H1 (cell line): ENCODE measurements around the gene LRRC56. TPM values are rescaled to one million over a fixed set of nuclear protein-coding genes. Genes with fewer than 3 reads are reported as not detected.

Experiments used
- KDM4A ChIP-seq: IDR thresholded peaks from one replicate; pipeline ENCODE4 v1.7.1; 2012; ENCODE audit warnings: low read depth, mild to moderate bottlenecking, moderate library complexity, low read length, inconsistent platforms; ENCODE audit not compliant: severe bottlenecking
- PHF8 ChIP-seq: fragments of 200-600 bp; sonication (generic); conservative IDR thresholded peaks from 2 replicates; pipeline ENCODE4 v1.7.1; 2012; ENCODE audit warnings: low read depth, mild to moderate bottlenecking, inconsistent platforms, low read length, moderate library complexity
- SIX5 ChIP-seq: IDR thresholded peaks from 2 replicates; pipeline ENCODE4 v1.6.1; 2011; ENCODE audit warnings: mild to moderate bottlenecking, low read depth, low read length
- SP1 ChIP-seq: IDR thresholded peaks from 2 replicates; pipeline ENCODE4 v1.6.1; 2011; ENCODE audit warnings: low read depth, low read length
- SP2 ChIP-seq: IDR thresholded peaks from 2 replicates; pipeline ENCODE4 v1.6.1; 2012; ENCODE audit warnings: mild to moderate bottlenecking, low read length, inconsistent platforms
- SP4 ChIP-seq: IDR thresholded peaks from 2 replicates; pipeline ENCODE4 v1.6.1; 2012; ENCODE audit warnings: low read length, inconsistent platforms
- TAF1 ChIP-seq: IDR thresholded peaks from 2 replicates; pipeline ENCODE4 v1.6.1; 2011; ENCODE audit warnings: mild to moderate bottlenecking, low read depth, low read length
- polyA plus RNA-seq, 7 experiments: library from polyadenylated mRNA; depleted of rRNA in 3 of 7; stranded (reverse) in 5 of 7; unstranded in 2 of 7; fragments of >200 nt in 5 of 7; fragments of 200-250 nt in 2 of 7; gene quantifications; 1 replicate in 5 of 7; 2 replicates in 1 of 7; 4 replicates in 1 of 7; pipeline versions ENCODE4 v1.2.1 to v1.2.3, GENCODE V29; 2011 to 2013; ENCODE audit warnings: missing spikeins in 2 of 7, mixed read lengths in 2 of 7
- total RNA-seq: library from RNA; stranded (reverse); fragmentation: NEBNext Ultra II Directional; extraction: Animal tissue kit (Norgen Biotek cat#: 25700); gene quantifications from 2 replicates; pipeline ENCODE4 v1.2.1, GENCODE V29; 2021
- TF ChIP-seq, protein P1 (sequence below): IDR thresholded peaks from 2 replicates; pipeline ENCODE4 v1.6.1; 2012; ENCODE audit warnings: inconsistent platforms
- TF ChIP-seq, protein P2 (sequence below): fragments of 300-600 bp; sonication (generic); IDR thresholded peaks from 2 replicates; pipeline ENCODE4 v1.7.1; 2012; ENCODE audit warnings: low read length, moderate library complexity, mild to moderate bottlenecking, inconsistent platforms; ENCODE audit not compliant: insufficient replicate concordance

Gene LRRC56
- total and polyA plus RNA-seq, 2 of the 8 experiments (the other 6 are each of a cell fraction or from before 2014, with no cell fraction given) = 0.94 to 1.9 TPM

DNA sequence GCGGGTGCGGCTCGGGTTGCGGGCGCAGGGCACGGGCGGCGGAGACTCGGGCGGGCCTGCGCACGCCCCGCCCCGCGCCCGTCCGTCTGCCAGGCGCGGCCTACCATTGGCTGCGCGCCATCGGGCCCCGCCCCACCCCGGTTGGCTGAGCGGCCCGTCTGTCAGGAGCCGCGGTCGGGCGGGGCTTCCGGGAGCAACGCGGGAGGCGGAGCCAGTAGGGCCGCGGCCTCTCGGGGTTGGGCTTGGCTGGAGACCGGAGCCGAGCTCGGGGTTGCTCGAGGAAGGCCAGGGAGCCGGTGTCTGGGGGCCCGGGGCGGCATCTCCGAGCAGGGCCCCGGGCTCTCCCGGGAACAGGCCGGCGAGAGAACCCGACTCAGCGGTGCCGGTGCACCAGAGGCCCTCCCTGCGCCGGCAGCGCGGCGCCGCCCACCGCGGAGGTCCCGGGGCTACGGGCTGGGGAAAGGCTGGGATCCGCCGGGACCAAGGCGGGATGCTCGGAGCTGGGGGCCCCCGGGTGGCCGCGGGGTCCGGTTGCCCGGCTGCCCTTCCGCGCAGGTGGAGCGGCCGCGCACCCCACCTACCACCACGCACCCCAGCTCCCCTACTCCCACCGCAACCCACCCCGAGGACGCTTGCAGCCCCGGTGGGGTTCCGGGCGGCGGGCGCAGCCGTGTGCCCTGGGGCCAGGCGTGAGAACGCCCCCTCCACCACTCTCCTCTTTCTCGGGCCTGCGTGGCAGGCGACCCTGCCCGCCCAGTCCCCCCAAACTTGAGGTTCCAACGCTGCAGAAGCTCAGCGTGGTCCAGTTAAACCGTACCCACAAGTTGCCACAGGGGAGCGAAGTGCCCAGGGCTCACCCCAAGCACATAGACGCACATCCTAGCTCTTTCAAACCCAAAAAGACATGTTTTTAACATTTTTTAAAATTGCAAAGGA is 1.5 kb upstream of the LRRC56 start, which contains the start of gene HRAS (continued):
- TF ChIP-seq SP4 (no peak), SIX5 (no peak), KDM4A (peak; percentile 86), TAF1 (peak; percentile 52; the same call in 1 of the 2 replicates), PHF8 (peak; percentile 67), SP1 (peak; percentile 90), SP2 (peak; percentile 66)
- TF ChIP-seq, protein P1, sequence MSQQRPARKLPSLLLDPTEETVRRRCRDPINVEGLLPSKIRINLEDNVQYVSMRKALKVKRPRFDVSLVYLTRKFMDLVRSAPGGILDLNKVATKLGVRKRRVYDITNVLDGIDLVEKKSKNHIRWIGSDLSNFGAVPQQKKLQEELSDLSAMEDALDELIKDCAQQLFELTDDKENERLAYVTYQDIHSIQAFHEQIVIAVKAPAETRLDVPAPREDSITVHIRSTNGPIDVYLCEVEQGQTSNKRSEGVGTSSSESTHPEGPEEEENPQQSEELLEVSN = no peak
- TF ChIP-seq, protein P2, sequence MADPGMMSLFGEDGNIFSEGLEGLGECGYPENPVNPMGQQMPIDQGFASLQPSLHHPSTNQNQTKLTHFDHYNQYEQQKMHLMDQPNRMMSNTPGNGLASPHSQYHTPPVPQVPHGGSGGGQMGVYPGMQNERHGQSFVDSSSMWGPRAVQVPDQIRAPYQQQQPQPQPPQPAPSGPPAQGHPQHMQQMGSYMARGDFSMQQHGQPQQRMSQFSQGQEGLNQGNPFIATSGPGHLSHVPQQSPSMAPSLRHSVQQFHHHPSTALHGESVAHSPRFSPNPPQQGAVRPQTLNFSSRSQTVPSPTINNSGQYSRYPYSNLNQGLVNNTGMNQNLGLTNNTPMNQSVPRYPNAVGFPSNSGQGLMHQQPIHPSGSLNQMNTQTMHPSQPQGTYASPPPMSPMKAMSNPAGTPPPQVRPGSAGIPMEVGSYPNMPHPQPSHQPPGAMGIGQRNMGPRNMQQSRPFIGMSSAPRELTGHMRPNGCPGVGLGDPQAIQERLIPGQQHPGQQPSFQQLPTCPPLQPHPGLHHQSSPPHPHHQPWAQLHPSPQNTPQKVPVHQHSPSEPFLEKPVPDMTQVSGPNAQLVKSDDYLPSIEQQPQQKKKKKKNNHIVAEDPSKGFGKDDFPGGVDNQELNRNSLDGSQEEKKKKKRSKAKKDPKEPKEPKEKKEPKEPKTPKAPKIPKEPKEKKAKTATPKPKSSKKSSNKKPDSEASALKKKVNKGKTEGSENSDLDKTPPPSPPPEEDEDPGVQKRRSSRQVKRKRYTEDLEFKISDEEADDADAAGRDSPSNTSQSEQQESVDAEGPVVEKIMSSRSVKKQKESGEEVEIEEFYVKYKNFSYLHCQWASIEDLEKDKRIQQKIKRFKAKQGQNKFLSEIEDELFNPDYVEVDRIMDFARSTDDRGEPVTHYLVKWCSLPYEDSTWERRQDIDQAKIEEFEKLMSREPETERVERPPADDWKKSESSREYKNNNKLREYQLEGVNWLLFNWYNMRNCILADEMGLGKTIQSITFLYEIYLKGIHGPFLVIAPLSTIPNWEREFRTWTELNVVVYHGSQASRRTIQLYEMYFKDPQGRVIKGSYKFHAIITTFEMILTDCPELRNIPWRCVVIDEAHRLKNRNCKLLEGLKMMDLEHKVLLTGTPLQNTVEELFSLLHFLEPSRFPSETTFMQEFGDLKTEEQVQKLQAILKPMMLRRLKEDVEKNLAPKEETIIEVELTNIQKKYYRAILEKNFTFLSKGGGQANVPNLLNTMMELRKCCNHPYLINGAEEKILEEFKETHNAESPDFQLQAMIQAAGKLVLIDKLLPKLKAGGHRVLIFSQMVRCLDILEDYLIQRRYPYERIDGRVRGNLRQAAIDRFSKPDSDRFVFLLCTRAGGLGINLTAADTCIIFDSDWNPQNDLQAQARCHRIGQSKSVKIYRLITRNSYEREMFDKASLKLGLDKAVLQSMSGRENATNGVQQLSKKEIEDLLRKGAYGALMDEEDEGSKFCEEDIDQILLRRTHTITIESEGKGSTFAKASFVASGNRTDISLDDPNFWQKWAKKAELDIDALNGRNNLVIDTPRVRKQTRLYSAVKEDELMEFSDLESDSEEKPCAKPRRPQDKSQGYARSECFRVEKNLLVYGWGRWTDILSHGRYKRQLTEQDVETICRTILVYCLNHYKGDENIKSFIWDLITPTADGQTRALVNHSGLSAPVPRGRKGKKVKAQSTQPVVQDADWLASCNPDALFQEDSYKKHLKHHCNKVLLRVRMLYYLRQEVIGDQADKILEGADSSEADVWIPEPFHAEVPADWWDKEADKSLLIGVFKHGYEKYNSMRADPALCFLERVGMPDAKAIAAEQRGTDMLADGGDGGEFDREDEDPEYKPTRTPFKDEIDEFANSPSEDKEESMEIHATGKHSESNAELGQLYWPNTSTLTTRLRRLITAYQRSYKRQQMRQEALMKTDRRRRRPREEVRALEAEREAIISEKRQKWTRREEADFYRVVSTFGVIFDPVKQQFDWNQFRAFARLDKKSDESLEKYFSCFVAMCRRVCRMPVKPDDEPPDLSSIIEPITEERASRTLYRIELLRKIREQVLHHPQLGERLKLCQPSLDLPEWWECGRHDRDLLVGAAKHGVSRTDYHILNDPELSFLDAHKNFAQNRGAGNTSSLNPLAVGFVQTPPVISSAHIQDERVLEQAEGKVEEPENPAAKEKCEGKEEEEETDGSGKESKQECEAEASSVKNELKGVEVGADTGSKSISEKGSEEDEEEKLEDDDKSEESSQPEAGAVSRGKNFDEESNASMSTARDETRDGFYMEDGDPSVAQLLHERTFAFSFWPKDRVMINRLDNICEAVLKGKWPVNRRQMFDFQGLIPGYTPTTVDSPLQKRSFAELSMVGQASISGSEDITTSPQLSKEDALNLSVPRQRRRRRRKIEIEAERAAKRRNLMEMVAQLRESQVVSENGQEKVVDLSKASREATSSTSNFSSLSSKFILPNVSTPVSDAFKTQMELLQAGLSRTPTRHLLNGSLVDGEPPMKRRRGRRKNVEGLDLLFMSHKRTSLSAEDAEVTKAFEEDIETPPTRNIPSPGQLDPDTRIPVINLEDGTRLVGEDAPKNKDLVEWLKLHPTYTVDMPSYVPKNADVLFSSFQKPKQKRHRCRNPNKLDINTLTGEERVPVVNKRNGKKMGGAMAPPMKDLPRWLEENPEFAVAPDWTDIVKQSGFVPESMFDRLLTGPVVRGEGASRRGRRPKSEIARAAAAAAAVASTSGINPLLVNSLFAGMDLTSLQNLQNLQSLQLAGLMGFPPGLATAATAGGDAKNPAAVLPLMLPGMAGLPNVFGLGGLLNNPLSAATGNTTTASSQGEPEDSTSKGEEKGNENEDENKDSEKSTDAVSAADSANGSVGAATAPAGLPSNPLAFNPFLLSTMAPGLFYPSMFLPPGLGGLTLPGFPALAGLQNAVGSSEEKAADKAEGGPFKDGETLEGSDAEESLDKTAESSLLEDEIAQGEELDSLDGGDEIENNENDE = no peak
